ENCODE measurements around the gene DCLK2.
A peak's percentile ranks its signal among the peaks of the same experiment; 100 is the strongest.

Gene DCLK2

GRCh38 chr4:150244600-150244999, 166.4 kb downstream of the DCLK2 start:
- peaks cover 0 to 14% (median 0%) of the 10 kb centered on the region in 11 experiments; a peak in 4 of 22 replicates for H3K36me3 ChIP-seq
- no peak overlapping the region for H3K4me2 ChIP-seq

GRCh38 chr4:150247184-150247583, 168.9 kb downstream of the DCLK2 start:
- TF ChIP-seq Cebpa-rat (IDR thresholded peaks at IDR 0.05): no peak
- H3K9ac ChIP-seq: no peak overlapping the region
- H3K4me1 ChIP-seq: no peaks in the 10 kb centered on the region
- no peak overlapping the region for H3K4me3 ChIP-seq
- H4K20me1 ChIP-seq: no peaks in the 10 kb centered on the region
- H3K36me3 ChIP-seq: peaks cover 0 to 14% (median 0%) of the 10 kb centered on the region in 11 experiments; a peak in 4 of 22 replicates
- H3K27me3 ChIP-seq: no peaks in the 10 kb centered on the region
- no peak overlapping the region for H3K27ac ChIP-seq
- no peaks in the 10 kb centered on the region for H3K9me3 ChIP-seq (replicated peaks in 1 of 11)
- H3K4me2 ChIP-seq: no peak overlapping the region

More at GRCh38 chr4:150244600-150244999, 166.4 kb downstream of the DCLK2 start:
- H3K4me1 ChIP-seq: no peaks in the 10 kb centered on the region
- no peak overlapping the region for H3K27ac ChIP-seq
- no peaks in the 10 kb centered on the region for H3K27me3 ChIP-seq
- H3K9me3 ChIP-seq (replicated peaks in 1 of 11): no peaks in the 10 kb centered on the region
- TF ChIP-seq Cebpa-rat (IDR thresholded peaks at IDR 0.05): no peak
- no peak overlapping the region for H3K4me3 ChIP-seq
- no peak overlapping the region for H3K9ac ChIP-seq
- no peaks in the 10 kb centered on the region for H4K20me1 ChIP-seq

GRCh38 chr4:150248181-150248580, 169.9 kb downstream of the DCLK2 start:
- H3K9ac ChIP-seq: no peak overlapping the region
- H3K27ac ChIP-seq: no peak overlapping the region
- peaks cover 0 to 14% (median 0%) of the 10 kb centered on the region in 11 experiments; a peak in 4 of 22 replicates for H3K36me3 ChIP-seq
- H3K9me3 ChIP-seq (replicated peaks in 1 of 11): no peaks in the 10 kb centered on the region
- H3K4me1 ChIP-seq: no peaks in the 10 kb centered on the region
- H3K27me3 ChIP-seq: no peaks in the 10 kb centered on the region
- H4K20me1 ChIP-seq: no peaks in the 10 kb centered on the region
- H3K4me3 ChIP-seq: no peak overlapping the region
- TF ChIP-seq Cebpa-rat (IDR thresholded peaks at IDR 0.05): no peak
- no peak overlapping the region for H3K4me2 ChIP-seq

DNA sequence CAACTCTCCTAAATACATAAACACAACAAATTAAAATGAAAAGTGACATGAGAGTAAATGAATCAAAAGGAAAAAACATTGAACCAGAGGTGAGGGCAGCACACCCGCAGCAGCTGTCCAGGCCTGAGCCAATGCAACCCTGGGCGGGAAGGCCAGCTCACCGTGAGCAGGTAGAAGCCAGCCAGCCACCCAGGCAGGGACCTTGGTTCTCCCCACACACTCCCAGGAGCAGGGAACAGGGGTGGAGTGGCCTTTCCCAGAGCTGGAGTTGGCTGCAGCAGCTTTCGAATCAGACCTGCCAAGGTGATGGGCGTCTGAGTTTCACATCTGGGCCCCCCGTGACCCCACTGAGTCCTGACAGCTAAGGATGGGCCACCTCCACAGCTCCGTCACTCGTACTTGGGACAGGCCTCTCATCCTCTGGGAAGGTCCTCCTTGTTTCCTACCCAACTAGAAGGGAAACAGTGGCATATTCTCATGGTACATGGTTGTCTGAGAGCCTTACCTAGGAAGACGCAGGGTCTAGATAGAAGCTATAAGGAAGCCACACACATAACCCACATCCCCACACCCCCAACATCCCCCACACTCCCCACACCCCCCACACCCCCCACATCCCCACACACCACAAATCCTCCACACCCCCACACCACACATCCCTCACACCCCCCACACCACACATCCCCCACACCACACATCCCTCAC, 172.2 kb downstream of the DCLK2 start:
- Histone ChIP-seq H3K9me3 (replicated peaks in 1 of 11) (no peaks in the 10 kb centered on the region), H3K27ac (0 out of 22 replicates have a peak overlapping the region, but pooled peaks of 1 of the 11 experiments have one; percentile 8), H3K36me3 (peaks cover 0 to 15% (median 0%) of the 10 kb centered on the region in 11 experiments; a peak in 4 of 22 replicates), H4K20me1 (no peaks in the 10 kb centered on the region), H3K27me3 (no peaks in the 10 kb centered on the region), H3K9ac (no peak overlapping the region), H3K4me2 (no peak overlapping the region), H3K4me1 (peaks cover 0 to 8% (median 0%) of the 10 kb centered on the region in 10 experiments; a peak in 6 of 20 replicates), H3K4me3 (no peak overlapping the region)
- no peak for TF ChIP-seq Cebpa-rat (IDR thresholded peaks at IDR 0.05)

- H3K9me3 ChIP-seq (replicated peaks in 1 of 11): no peaks in the 10 kb centered on the region
- no peaks in the 10 kb centered on the region for H4K20me1 ChIP-seq
- no peak overlapping the region for H3K4me2 ChIP-seq
- H3K4me3 ChIP-seq: no peak overlapping the region
- H3K36me3 ChIP-seq: peaks cover 0 to 15% (median 0%) of the 10 kb centered on the region in 11 experiments; a peak in 4 of 22 replicates
- TF ChIP-seq Cebpa-rat (IDR thresholded peaks at IDR 0.05): no peak
- no peaks in the 10 kb centered on the region for H3K27me3 ChIP-seq
- peaks cover 0 to 8% (median 0%) of the 10 kb centered on the region in 10 experiments; a peak in 6 of 20 replicates for H3K4me1 ChIP-seq
- no peak overlapping the region for H3K27ac ChIP-seq
- H3K9ac ChIP-seq: no peak overlapping the region
Measured at GRCh38 chr4:150250998-150251651, 172.9 kb downstream of the DCLK2 start.

DNA sequence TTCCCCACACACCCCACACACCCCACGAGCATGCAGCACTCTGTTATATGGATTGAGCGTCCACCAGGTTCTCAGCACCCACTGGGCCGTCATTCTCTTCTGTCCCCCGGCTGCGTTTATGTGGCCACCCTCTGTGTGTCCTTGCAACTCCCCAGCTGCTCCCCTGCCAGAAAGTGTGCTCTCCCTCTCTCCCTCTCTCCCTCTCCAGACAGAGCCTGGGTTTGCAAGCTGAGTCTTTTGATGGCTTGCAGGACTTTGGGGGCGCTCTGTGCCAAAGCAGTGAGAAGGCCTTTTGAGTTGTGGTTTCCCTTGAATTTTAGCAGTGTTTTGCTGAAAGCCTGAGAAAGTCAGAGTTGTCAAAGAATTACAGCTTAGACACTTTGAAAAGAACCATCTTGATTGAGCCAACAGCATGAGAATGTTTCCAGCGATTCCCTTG, 173.5 kb downstream of the DCLK2 start:
- Histone ChIP-seq H3K36me3 (peaks cover 0 to 16% (median 0%) of the 10 kb centered on the region in 11 experiments; a peak in 4 of 22 replicates), H3K4me2 (no peak overlapping the region)

GRCh38 chr4:150252306-150252705, 174.1 kb downstream of the DCLK2 start:
- H3K27me3 ChIP-seq: no peaks in the 10 kb centered on the region
- H3K9me3 ChIP-seq (replicated peaks in 1 of 11): no peaks in the 10 kb centered on the region
- no peak overlapping the region for H3K4me2 ChIP-seq
- no peak overlapping the region for H3K9ac ChIP-seq
- no peaks in the 10 kb centered on the region for H4K20me1 ChIP-seq
- peaks cover 0 to 8% (median 0%) of the 10 kb centered on the region in 10 experiments; a peak in 6 of 20 replicates for H3K4me1 ChIP-seq
- H3K4me3 ChIP-seq: no peak overlapping the region
- H3K27ac ChIP-seq: no peak overlapping the region
- no peak for TF ChIP-seq Cebpa-rat (IDR thresholded peaks at IDR 0.05)
- H3K36me3 ChIP-seq: peaks cover 0 to 20% (median 0%) of the 10 kb centered on the region in 11 experiments; a peak in 4 of 22 replicates

More for the DNA sequence above, 173.5 kb downstream of the DCLK2 start:
- H3K4me1 ChIP-seq: peaks cover 0 to 8% (median 0%) of the 10 kb centered on the region in 10 experiments; a peak in 6 of 20 replicates
- TF ChIP-seq Cebpa-rat (IDR thresholded peaks at IDR 0.05): no peak
- H3K9ac ChIP-seq: no peak overlapping the region
- H3K9me3 ChIP-seq (replicated peaks in 1 of 11): no peaks in the 10 kb centered on the region
- H3K27ac ChIP-seq: no peak overlapping the region
- H3K4me3 ChIP-seq: no peak overlapping the region
- H4K20me1 ChIP-seq: no peaks in the 10 kb centered on the region
- H3K27me3 ChIP-seq: no peaks in the 10 kb centered on the region

- H3K4me2 ChIP-seq: no peak overlapping the region
- no peaks in the 10 kb centered on the region for H3K27me3 ChIP-seq
- no peaks in the 10 kb centered on the region for H3K9me3 ChIP-seq (replicated peaks in 1 of 11)
- no peak overlapping the region for H3K9ac ChIP-seq
- H3K4me1 ChIP-seq: peaks cover 0 to 8% (median 0%) of the 10 kb centered on the region in 10 experiments; a peak in 6 of 20 replicates
- no peak for TF ChIP-seq Cebpa-rat (IDR thresholded peaks at IDR 0.05)
- H3K4me3 ChIP-seq: no peak overlapping the region
- peaks cover 0 to 20% (median 0%) of the 10 kb centered on the region in 11 experiments; a peak in 4 of 22 replicates for H3K36me3 ChIP-seq
- no peaks in the 10 kb centered on the region for H4K20me1 ChIP-seq
- H3K27ac ChIP-seq: no peak overlapping the region
Measured at GRCh38 chr4:150252741-150253140, 174.5 kb downstream of the DCLK2 start.

- Histone ChIP-seq H3K9me3 (replicated peaks in 1 of 11) (no peaks in the 10 kb centered on the region), H3K36me3 (peaks cover 0 to 18% (median 0%) of the 10 kb centered on the region in 11 experiments; a peak in 2 of 22 replicates), H3K27ac (no peak overlapping the region), H3K4me2 (no peak overlapping the region), H3K4me1 (peaks cover 0 to 8% (median 0%) of the 10 kb centered on the region in 10 experiments; a peak in 6 of 20 replicates), H3K27me3 (no peaks in the 10 kb centered on the region), H3K9ac (no peak overlapping the region), H4K20me1 (no peaks in the 10 kb centered on the region), H3K4me3 (no peak overlapping the region)
- TF ChIP-seq Cebpa-rat (IDR thresholded peaks at IDR 0.05): no peak
Measured at GRCh38 chr4:150253416-150253815, 175.2 kb downstream of the DCLK2 start.
